ENCODE data around the gene RHBDF1.

Gene RHBDF1

GRCh38 chr16:74051-74746 is 1.8 kb upstream of the RHBDF1 start:
- no peak for DNase-seq

- no peak for DNase-seq
Measured at GRCh38 chr16:71540-72401, 660 bp downstream of the RHBDF1 start.

- DNase-seq = no peak
Measured at GRCh38 chr16:71210-71539, 1.3 kb downstream of the RHBDF1 start.

- DNase-seq = no peak
Measured at GRCh38 chr16:69181-69580, 3.2 kb downstream of the RHBDF1 start.

DNA sequence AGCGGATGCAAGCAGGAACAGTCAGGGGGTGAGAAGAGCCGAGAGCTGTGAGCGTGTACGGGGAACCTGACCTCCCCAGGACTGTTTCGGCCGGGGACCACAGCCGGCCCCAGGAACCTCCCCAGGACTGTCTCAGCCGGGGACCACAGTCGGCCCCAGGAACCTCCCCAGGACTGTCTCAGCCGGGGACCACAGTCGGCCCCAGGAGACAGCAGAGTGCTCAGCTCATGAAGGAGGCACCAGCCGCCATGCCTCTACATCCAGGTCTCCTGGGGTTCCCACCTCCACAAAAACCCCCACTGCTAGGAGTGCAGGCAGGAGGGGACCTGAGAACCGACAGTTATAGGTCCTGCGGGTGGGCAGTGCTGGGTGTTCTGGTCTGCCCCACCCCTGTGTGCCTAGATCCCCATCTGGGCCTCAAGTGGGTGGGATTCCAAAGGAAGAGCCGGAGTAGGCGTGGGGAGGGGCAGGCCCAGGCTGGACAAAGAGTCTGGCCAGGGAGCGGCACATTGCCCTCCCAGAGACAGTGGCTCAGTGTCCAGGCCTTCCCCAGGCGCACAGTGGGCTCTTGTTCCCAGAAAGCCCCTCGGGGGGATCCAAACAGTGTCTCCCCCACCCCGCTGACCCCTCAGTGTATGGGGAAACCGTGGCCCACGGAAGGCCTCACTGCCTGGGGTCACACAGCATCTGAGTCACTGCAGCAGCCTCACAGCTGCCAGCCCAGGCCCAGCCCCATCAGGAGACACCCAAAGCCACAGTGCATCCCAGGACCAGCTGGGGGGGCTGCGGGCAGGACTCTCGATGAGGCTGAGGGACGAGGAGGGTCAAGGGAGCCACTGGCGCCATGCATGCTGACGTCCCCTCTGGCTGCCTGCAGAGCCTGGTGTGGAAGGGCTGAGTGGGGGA is 4.3 kb downstream of the RHBDF1 start:
- no peak for DNase-seq

GRCh38 chr16:67183-67791 is 5.1 kb downstream of the RHBDF1 start:
- DNase-seq = no peak

GRCh38 chr16:66309-67182 is 5.9 kb downstream of the RHBDF1 start:
- DNase-seq = no peak

DNA sequence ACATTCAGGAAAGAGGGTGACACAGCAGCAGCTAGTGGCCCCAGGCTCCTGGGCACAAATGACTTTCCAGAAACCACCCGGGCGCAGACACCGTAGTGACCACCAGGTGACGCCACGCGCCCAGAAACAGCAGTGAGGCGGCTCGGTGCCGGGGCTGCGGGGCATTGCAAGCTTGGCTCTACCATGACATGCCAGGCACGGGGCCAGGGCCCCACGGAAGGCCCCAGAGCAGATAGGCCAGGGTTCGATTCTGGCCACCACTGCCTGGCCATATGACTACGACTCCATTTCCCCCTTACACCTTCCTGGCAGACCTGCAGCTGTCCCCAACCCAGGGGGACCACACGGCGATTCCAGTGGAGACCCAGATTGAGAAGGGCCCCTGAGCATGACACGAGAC is 6.7 kb downstream of the RHBDF1 start:
- DNase-seq = peak; percentile 20

DNA sequence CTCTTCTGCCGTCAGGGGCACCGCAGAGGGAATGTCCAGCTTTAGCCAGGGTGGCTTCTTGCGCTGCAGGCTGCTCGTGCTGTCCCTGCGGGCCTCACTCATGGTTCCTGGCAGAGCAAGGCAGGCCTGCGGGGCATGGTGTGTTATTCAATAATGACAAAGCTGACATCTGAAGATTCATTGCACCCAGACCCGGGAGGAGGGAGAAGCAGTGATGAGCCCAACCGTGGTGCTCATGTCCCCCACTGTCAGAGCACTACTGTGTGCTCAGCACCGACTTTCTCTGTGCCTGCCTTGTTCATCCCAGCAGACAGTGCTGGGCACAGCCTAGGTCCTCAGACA is 7.5 kb downstream of the RHBDF1 start:
- no peak for DNase-seq

DNA sequence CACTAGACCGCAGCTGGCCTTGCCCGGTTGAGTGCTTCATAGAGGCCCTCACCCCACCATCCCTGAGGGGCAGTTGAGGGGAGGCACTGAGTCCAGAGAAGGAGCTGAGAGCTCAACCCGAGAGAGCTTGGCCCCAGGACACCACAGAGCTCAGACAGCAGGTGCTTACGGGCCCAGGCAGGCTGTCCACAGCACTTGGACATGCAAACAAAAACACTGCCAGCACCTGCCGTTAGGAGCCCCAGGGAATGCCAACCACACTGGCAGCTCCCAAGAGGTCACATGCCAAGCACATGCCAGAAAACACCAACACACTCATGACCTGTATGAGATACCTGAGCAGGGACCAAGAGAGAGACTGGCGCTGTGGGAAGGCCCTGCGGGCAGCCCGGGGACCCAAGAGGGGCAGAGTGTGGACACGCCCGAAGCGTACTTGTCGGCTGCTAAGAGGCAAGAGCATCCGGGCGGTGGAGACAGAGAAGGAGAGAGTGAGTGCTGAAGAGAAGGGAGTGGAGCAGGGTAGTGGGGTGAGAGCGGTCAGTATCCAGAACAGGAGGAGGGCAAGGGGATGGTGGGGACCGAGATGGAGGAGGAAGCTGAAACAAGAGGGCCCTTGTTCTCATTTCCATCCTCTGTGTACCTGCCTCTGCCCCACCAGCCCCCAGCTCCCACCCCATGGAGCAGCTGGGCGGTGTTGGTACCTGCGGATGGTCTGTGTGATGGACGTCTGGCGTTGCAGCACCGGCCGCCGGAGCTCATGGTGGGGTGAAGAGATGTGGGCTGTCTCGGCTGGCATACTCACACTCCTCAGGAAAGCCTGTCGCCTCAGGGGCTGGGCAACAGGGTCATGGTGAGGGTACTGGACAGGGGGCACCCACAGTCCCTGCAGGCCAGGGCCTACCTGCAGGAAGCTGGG is 8.2 kb downstream of the RHBDF1 start:
- no peak for DNase-seq

- DNase-seq = no peak
Measured at GRCh38 chr16:63466-63865, 9.0 kb downstream of the RHBDF1 start.

- no peak for DNase-seq
Measured at GRCh38 chr16:62968-63391, 9.5 kb downstream of the RHBDF1 start.

DNA sequence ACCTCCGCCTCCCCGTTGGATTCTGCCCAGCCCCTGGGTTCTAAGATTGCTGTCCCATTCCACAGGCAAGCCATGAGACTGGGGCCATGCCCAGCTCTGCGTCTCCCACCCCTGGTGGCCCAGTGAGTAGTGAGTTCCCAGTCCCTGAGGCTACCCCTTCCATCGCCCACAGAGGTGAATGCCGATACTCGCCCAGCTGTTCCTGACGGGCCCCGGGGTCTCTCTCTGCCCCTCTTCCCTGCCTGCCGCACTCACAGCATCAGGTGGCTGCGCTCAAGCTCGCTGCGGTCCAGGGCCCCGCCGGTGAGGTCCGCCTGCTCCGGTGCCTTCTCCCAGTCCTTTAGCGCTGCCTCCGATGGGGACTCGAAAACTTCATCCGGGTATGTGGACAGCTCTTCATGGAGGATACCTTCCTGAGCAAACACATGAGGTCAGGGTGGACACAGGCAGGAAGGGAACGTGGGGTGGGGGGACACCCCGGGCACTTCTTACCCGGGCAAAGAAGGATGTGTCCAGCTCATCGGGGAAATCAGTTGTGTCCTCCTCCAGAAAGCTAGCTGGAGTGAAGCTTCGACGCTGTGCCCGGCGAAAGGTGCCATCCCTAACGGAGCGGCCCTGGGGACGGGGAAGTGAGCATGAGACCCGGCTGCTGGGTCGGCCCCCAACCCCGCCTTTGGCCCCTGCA is 10.0 kb downstream of the RHBDF1 start:
- DNase-seq = no peak

GRCh38 chr16:61879-62281 is 10.6 kb downstream of the RHBDF1 start:
- DNase-seq = no peak

DNA sequence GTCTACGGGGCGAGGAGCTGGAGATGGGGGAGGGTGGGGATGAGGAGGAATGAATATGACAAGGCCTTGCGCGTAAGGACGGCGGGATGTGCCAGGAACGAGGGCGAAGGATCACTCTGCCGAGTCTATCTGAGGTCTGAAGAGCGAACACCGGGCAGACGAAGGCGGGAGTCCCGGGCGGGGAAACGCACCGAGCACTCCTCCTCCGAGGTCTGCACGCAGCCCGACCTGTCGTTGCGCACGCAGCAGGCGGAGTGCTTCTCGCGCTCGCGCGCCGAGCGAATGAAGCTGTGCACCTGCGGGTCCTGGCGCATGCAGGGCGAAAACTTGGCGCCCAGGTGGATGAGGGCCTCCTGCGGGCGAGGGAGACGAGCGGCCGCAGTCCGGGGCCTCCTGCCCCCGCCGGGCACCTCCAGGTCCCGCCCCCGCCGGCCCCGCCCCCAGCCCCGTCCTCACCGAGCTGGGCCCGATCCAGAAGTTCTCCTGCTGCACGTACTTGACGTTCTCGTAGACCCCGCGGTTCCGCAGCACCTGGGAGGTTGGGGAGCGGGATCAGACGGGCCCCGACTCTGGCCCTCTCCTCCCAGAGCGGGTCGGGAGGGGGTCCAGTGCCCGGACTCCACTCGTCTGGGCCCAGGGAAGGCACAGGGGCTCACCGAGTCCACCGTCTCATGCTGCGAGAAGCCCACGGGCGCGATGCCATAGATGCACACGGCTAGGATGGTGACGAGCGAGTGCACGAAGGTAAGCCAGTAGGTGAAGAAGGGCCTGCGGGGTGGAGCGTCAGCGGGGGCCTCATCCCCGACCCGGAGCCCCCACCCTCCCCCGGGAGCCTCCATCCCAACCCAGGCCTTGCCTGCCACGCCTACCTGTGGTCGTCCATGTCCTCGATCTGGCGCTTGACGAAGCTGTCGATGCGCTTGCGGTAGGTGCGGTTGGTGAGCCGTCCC is 11.2 kb downstream of the RHBDF1 start:
- no peak for DNase-seq

- no peak for DNase-seq
Measured at GRCh38 chr16:60166-60565, 12.3 kb downstream of the RHBDF1 start.

DNA sequence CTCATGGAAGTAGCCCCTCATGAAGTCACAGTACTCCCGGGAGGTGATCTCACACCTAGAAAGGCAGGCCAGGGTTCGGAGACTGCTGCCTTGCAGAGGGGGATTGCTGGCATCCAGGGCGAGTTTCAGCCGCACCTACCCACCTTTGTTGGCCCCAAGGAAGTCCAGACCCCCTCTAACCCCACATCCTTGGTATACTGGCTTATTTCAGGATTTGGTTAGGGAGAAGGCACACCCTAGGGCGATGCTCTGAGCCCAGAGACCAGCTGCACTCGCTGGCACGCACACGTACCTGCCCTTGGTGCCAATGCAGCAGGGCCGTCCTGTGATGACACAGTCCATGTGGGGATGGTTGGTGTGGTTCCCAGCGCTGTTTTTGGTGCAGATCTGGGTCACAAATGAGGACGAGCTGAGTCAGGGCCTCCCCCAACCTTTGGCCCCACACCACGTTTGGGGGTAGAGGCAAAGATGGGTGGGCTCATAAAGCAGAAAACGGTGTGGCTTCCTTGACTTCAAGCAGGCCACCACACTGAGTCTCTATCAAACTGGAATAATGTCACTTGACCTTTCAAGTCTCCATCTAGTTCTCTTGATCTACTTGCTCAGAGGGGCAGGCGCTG is 12.9 kb downstream of the RHBDF1 start:
- DNase-seq = no peak

Data from NCI-H446 treated with DMSO at 0.1 percent for 48 hours (cell line).